ENCODE results near the gene ECT2.

- TF ChIP-seq CTCF (conservative IDR thresholded peaks at IDR 0.05; ENCODE audit: low read depth, low read length) (no peak), EZH2 (IDR thresholded peaks at IDR 0.05; ENCODE audit: borderline replicate concordance, low read depth, low read length, poor library complexity, severe bottlenecking) (no peak)
Observed at GRCh38 chr3:172726380-172726779, 24.1 kb upstream of the ECT2 start.

All from A673 (cell line).